ENCODE measurements around the gene DNAJC18.
"Not testable (repeated sequence)": the region's sequence is repeated elsewhere in the genome, so short reads cannot be mapped to it uniquely, and the experiment has no call there.

The DNAJC18 gene

DNA sequence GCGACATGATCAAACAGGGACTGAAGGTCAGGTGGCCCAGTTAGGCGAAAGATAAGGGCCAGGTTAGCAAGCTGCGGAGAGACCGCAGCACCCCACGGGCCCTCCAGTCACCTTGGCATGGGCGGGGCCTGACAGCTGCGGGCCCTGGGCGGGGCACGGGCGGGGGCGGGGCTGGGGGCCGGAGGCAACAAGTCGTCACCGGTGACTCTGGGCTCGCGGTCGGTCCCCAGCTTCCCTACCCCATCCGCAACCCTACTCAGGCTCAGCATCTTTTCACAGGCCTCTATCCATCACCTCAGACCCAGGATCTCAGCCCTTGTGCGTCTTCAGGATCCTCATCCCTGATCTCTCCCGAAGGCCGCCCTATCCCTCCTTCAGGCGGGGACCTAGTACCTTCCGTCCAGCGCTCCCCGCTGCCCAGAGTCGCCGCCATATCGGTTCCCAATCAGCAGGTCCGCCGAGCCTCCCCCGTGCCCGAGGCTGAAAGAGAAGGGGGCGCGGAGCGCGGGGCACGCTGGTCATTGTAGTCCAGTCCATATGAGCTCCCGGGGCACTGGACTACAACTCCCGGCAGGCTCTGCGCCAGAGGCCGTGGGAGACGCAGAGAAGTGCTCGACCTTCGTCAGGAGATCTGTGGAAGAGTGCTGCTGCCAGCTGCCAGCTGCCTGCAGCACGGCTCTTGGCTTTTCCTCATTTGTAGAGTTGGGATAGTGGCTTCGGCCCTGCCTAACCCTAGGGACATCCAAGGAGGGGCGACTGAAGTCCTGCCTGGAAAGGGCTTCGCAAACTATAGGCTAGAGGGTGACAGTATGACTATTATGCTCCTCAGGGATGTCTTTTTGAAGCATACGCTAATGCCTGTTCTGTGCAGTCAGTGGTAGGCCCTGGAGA is at the start of gene DNAJC18:
TSS of gene DNAJC18 (minus strand) at position 513 of the 891 bp plus-strand sequence. CDS start at position 433, 80 bp downstream.
- DNase-seq = peak; percentile 89

DNA sequence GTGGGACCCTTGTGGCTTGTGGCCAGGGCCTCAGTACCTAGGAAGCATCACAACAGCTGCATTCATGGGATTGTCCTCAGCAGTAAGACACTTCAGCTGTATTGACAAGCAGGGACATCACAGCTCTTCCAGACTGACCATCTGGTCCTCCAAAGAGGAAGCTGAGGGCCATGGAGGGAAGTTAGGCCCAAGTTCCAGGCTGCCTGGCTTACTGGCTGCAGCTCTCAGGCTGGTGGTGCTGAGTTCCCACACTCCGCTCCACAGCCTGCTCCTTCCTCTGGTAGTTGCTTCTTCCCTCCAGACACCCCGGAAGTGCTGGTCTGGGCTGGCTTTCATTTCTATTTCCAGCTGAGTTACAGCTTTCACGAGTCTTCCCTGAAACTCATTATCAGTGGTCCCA is 48.9 kb upstream of the DNAJC18 start:
- no peak for DNase-seq

DNA sequence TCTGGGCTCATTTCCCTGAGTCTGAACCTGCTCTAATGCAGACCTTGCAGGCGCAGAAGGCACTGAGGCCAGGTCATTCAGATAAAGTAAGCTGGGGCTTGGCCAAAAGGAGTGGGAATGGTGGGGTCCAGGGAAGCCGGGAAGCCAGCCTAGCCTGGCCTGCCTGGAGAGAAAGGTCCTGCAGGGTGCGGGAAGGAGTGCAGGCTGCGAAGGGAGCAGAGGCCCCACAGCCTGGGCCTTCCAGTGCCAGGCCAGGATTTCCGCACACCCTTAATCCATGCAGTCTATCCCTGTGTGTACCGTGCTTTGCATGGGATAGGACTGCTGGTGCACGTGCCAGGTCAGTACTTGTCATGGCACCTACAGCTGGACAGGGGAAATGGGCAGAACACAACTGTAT is 46.9 kb upstream of the DNAJC18 start:
- no peak for DNase-seq

DNA sequence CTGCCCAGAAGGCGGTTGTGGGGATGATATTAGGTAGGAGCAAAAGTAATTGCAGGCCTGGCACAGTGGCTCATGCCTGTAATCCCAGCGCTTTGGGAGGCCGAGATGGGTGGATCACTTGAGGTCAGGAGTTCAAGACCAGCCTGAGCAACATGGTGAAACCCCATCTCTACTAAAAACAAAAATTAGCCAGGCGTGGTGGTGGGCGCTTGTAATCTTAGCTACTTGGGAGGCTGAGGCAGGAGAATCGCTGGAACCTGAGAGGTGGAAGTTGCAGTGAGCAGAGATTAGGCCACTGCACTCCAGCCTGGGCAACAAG is 43.5 kb upstream of the DNAJC18 start:
- DNase-seq = not testable (repeated sequence)

DNA sequence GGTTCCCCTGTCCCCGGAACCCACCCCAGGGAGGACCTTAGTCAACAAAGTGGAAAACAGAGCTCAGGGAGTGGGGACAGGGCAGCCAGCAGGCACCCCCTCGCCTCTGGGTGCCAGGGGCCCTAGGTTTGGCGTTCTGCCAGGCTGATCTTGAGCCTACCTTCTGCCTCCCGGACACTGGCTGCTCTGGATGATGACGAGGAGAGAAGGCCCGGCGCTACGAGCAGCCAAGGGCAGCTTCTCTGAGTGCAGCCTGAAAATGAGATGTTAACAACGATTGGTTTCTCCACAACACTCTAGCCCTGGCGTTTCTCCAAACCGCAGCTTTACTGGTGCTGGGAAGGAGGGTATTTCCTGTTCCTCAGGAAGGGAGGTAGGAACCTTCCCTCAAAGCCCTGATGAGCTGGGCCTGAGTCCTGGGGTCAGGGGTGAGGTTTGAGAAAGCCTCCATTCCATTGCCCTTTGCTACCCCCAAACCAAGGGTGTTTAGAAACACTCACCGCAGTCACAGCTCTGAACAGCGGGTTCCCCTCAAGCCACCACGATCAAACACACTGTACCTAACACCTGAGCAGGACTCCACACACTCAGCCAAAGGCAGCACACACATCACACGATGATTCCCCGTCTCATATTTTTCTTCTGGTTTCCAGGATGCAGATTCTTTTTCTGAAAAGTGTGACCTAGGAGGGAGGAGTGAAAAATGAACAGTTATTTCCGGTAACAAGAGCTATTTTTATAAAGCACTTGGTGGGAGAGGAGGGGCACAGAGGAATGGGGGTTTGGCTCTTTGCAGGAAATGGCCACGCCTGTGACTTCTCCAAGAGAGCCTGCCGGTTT is 42.9 kb upstream of the DNAJC18 start, which contains the start of gene STING1:
TSS of gene STING1 (minus strand) at position 709 of the 840 bp plus-strand sequence. CDS start 1,054 bp downstream, outside the sequence.
- peak; percentile 99 for DNase-seq

DNA sequence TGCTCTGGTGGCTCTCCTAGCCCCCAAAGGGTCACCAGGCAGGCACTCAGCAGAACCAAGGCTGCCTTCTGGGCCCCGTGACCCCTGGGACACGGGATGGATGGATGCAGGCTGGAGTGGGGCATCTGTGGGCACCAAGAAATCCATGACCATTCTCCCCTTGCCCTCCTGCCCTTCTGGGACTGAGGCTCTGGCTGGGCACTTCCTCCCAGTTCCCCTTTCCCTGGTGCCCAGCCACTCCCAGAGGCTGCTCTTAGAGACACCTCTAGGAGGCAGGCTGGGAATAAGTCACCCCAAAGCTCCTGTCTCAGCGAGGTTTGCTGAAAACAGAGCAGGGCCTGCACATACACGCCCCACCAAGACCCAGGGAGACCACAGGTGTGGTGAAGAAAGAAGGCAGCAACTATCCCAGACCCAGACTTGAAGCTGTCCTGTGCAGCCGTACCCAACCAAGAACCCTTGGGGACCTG is 42.3 kb upstream of the DNAJC18 start:
- no peak for DNase-seq

DNA sequence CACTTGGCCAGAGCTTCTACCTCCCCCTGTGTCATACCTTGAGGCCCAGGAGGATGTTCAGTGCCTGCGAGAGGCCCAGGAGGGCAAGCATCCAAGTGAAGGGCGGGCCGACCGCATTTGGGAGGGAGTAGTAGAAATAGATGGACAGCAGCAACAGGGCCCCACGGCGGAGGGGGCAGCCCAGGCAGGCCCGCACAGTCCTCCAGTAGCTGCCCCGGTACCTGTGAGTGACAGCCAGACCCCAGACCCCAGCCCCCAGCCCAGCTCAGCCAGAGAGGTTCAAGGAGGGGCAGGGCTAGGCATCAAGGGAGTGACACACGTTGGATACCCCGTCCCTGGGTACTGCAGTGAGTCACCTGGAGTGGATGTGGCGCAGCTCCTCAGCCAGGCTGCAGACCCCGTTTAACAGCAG is 41.8 kb upstream of the DNAJC18 start:
- DNase-seq = no peak

DNA sequence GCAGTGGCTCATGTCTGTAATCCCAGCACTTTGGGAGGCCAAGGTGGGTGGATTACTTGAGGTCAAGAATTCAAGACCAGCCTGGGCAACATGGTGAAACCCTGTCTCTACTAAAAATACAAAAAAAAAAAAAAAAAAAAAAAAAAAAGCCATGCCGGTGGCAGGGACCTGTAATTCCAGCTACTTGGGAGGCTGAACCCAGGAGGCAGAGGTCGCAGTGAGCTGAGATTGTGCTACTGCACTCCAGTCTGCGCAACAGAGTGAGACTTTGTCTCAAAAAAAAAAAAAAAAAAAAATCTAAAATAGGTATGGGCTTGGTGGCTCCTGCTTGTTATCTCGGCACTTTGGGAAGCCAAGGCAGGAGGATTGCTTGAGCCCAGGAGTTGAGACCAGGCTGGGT is 40.4 kb upstream of the DNAJC18 start:
- not testable (repeated sequence) for DNase-seq

DNA sequence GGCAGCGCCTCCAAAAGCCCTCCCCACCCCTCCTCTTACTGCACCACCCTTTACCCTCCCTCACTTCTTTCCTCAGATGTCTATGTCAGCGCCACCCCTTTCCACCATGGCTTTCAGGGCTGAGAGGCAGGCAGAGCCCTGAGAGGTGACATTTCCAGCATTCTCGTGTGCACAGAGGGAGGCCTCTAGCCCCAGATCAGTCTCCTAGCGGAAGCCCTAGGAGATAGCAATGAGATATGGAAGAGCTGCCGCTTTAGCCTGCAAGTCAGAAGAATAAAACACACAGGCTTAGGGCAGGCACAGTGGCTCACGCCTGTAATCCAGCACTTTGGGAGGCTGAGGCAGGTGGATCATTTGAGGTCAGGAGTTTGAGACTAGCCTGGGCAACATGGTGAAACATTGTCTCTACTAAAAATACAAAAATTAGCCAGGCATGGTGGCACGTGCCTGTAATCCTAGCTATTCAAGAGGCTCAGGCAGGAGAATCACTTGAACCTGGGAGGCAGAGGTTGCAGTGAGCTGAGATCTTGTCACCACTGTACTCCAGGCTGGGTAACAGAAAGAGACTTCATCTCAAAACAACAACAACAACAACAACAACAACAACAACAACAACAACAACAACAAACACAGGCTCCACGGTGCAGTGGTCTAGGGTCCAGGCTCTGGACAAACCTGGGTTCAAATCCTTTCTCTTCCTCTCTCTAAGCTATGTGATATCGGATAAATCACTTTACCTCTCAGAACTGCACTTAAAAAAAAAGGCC is 39.5 kb upstream of the DNAJC18 start:
- not testable (repeated sequence) for DNase-seq

DNA sequence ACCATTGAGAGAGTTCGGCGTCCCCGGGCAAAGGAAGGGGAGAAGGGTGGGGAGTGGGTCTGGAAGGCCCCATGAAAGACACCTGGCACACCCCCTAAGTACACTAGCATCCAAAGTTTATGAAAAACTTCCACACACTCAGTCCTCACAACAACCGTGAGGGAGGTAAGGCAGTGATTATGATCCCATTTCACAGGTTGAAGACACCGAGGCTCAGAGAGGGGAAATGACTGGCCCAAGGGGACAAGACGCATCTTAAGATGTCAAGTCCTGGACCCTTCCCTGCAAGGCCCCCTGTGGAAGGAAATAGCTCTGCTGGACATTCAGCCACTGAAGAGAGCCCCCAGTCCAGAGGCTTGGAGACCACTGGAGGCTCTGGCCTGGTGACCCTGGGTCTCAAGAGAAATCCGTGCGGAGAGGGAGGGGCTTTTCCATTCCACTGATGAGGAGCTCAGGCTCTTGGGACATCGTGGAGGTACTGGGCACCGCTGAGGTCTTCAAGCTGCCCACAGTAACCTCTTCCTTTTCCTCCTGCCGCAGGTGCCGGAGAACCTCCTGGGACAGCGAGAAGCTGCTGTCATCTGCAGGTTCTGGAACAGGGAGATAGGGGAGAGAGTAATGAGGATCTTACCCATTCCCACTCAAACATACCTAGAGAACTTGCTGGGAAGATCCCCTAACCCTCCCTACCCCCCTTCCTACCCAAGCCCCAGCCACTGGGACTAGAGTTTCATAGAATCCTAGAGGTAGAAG is 36.7 kb upstream of the DNAJC18 start:
- DNase-seq = no peak

DNA sequence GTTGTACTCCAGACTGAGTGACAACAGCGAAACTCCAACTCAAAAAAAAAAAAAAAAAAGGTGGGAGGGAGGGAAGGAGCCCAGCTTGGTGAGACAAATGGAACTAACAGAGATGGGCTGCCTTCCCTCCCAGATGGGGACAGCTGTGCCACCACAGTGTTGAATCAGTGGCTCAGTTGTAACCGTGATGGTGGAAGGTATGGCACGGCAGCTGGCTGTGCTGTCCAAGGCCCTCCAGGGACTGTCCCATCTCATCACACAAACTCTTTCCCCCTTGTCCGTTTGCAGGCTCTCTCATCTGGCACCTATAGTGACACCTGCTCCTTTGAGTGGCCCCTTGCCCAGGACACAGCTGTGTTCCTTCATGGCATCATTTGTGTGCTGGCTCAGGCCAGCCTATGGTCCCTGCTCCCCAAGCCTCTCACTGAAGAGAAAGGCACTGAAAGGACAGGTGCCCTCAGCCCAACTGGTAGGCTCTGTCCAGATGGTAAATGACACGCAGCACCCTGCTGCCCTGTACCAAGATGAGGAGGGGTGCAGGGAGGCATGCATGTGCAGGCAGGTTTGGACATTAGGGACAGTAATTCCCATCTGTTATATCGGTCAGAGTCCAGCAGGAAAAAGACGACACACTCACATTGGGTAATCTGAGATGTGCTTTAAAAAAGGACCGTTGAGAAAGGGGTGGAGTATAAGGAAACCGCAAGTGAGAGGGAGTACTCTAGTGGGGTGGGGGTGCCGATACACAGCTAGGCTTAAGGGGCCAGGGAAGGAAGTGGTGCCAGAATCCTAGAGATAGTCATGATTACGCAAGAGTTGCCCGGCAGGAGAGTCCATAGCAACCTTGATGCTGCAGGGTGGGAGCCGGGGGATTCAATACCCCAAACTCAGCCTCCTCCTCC is 35.8 kb upstream of the DNAJC18 start:
- DNase-seq = peak; percentile 81

DNA sequence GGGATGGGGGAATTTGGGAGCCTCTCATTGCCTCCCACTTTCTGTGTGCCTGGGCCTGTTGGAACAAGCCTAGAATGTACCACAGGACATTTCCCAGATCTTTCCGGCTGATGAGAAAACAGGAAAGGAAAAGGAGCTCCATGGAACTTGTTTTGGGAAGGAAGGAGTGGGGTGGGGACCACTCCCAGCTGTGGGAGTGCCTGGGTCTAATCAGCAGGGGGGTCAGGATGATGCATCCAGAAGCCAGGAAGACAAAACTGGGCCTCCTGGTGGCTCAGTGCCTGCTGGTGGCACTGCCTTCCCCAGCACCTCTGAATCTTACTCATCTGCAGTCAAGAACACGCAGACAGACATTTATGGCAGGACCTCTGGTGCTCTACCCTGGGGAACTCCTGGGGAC is 34.2 kb upstream of the DNAJC18 start:
- no peak for DNase-seq

DNA sequence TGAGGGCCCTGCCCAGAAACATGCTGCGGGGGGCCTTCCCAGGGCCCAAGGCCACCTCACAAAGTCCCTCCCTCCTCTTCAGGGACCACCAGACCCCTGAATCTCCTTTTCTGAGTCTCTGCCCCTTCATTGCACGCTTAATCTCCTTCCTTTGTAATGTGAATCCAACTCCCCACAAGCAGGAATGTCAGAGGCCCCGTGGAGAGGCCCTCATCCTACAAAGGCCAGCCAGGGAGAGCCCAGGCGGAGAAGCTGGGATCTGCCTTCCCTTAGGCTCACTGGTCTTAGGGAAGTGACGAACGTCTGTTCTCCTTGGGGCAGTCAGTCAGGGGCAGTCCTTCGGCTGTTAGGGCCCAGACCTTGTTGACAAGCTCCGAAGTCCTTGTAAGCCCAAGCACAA is 33.8 kb upstream of the DNAJC18 start:
- DNase-seq = no peak

DNA sequence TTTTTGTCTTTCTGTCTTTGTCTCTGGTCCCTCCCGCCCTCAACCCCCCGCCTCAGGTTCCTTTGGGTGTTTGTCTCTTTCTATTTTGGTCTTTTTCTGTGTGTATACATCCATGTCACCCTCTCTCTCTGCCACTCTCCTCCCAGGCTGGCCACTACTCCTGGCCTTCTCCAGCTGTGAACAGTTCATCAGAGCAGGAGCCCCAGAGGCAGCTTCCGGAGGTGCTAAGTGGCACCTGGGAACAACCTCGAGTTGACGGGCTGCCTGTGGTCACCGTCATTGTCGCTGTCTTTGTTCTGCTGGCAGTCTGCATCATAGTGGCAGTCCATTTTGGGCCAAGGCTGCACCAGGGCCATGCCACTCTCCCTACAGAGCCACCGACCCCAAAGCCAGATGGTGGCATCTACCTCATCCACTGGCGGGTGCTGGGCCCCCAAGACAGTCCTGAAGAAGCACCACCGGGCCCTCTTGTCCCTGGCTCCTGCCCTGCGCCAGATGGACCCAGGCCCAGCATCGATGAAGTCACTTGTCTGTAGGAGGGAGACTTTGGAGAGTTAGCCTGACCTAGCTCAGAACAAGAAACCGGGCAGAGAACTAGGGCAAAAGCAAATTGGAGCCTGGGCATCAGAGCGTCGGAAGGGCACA is 33.2 kb upstream of the DNAJC18 start:
- no peak for DNase-seq

DNA sequence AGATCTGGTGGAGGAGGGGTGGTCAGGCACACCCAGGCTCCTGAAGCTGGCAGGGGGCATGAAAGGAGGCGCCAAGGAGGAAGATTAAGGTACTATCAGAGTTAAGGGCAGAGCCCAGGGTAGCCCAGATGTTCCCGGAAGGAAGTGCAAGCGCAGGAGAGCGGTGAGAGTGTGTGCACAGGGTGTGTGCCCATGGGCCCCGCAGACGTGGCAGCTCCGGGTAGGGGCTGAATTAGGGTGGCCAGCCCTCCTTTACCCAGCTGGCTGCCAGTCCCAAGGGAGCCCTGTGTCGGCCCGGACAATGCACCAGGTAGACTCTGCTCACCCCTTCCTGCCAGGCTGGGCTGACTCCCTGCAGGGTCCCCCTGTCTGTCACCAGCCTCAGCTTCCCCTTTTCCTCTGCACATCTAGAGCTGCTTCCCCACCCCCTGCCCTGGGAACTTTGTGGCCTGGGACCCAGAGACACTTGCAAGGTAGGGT is 31.5 kb upstream of the DNAJC18 start, which contains the start of gene SMIM33:
TSS of gene SMIM33 (plus strand) at position 184 of the 480 bp plus-strand sequence. CDS start at position 302, 118 bp downstream.
- DNase-seq = no peak

DNA sequence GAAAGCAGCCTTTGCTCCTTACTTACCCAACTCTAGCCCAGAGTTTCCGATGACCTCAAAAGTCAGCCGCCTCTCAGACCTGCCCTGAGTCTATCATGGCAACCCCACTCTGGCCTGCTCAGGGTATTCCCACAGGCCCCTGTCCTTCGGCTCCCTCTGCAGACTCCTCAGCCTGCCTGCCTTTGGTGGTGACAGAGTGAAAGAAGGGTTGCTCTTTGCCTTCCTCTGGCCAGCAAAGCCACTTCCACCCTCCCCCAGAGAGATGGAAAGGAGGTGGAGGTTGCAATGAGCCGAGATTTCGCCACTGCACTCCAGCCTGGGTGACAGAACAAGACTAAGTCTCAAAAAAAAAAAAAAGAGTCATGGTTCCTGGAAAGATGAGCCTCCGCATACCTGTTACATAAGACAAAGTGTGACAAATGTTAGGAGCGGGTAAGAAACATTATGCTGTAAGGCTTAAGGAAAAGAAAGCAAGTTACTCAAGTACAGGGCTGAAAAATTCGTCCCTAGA is 29.2 kb upstream of the DNAJC18 start:
- no peak for DNase-seq

DNA sequence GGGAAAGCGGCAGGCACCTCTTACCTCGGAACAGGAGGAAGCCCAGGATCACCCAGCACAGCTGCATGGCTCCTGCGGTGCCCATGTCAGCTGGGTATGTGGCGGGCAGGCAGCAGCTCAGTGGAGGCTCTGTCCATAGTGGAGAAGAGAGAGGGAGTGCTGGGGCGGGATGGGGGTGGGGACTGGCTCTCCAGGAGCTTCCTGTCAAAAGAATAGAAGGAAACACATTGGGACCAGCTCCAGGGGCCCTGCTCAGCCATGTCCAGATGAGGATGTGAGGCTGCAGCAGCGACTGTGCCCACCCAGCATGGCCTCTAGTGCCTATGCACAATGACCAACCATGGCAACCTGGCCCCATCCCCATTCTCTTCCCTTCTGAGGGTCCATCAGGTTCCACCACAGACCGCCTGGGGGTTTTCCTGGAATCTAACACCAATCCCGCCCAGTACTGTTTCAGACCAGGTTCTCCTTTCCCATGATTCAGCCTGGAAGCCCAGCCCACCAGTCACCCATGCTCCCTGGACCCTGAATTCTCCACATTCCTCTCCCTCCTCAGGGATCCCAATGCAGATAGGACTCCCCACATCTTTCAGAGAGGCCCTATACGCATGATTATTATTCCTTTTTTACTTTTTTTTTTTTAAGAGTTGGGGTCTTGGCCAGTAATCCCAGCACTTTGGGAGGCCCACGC is 23.4 kb upstream of the DNAJC18 start, which contains the start of gene ECSCR:
TSS of gene ECSCR (minus strand) at position 158 of the 691 bp plus-strand sequence. CDS start at position 85, 73 bp downstream.
- DNase-seq = no peak

DNA sequence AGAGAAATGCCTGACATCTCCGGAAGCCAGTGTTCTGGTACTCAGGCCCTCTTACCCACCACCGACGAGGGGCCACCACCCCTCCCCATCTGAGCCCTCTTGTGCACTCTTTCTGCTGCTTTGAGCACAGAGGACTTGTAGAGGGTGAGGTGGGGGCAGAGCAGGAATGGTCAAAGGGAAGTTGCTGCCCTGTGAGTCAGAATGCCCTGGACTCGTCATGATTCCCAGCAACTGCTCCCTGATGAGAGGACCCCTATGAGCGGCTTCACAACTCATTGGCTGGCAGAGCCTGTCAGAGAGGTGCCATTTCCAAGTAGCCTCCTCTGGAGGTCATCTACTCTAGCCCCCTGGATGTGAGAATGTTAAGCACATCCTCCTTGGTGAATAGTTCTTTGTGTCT is 22.4 kb upstream of the DNAJC18 start:
- DNase-seq = peak; percentile 60

DNA sequence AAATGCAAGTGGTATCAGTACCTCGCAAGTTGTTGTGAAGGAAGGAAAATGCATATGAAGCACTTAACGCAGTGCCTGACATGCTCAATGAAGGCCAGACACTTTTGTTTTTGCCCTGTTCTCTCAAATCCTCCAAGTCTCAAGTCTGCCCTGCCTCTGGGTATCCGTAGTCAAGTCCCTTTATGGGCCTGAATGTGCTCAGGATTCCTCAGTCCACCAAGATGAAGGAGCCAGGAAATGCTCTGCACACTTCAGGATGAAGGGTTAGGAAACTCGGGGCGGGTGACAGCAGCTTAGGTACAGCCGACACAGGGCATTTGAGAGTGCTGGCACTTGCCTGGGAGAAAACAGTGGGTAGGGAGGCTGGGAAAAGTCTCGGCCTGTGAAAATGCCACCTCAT is 21.9 kb upstream of the DNAJC18 start:
- DNase-seq = no peak
